OCI-LY1 (cell line): ENCODE data around the gene TRABD2B.

ENCODE experiments used
- H2AFZ ChIP-seq: fragments of 200-600 bp; sonication (generic), shearing (Covaris generic); 2 replicates; pipeline ENCODE4 v1.6.0; 2014; ENCODE audit warnings: antibody characterized with exemption, mild to moderate bottlenecking, low read length
- H3F3A ChIP-seq: fragments of 200-600 bp; sonication (generic), shearing (Covaris generic); 2 replicates; pipeline ENCODE4 v1.6.0; 2014; ENCODE audit warnings: mild to moderate bottlenecking, antibody characterized with exemption, low read length, moderate library complexity; ENCODE audit not compliant: insufficient read depth
- H3K27ac ChIP-seq: fragments of 200-600 bp; sonication (generic); 2 replicates; pipeline ENCODE4 v1.5.1; 2014; ENCODE audit warnings: low read length, mixed run types, mild to moderate bottlenecking, low read depth; ENCODE audit not compliant: poor library complexity, severe bottlenecking
- H3K27me3 ChIP-seq: fragments of 200-600 bp; sonication (generic); 2 replicates; pipeline ENCODE4 v1.6.0; 2014; ENCODE audit warnings: antibody characterized with exemption, mild to moderate bottlenecking, low read length, moderate library complexity; ENCODE audit not compliant: insufficient read depth
- H3K36me3 ChIP-seq: fragments of 200-600 bp; sonication (generic); 2 replicates; pipeline ENCODE4 v1.6.1; 2014; ENCODE audit warnings: mild to moderate bottlenecking, antibody characterized with exemption, low read length, moderate library complexity, mixed read lengths; ENCODE audit not compliant: insufficient read depth
- H3K4me1 ChIP-seq: fragments of 200-600 bp; sonication (generic); 2 replicates; pipeline ENCODE4 v1.5.1; 2014; ENCODE audit warnings: mild to moderate bottlenecking, low read length, moderate library complexity; ENCODE audit not compliant: insufficient read depth, severe bottlenecking
- H3K4me2 ChIP-seq: fragments of 200-600 bp; sonication (generic), shearing (Covaris generic); 2 replicates; pipeline ENCODE4 v1.6.1; 2014; ENCODE audit warnings: low read length
- H3K4me3 ChIP-seq: fragments of 200-600 bp; sonication (generic); 2 replicates; pipeline ENCODE4 v1.5.1; 2014; ENCODE audit warnings: low read length, low read depth, mild to moderate bottlenecking, mixed read lengths; ENCODE audit not compliant: poor library complexity, severe bottlenecking
- H3K79me2 ChIP-seq: fragments of 200-600 bp; shearing (Covaris generic); 2 replicates; pipeline ENCODE4 v1.6.1; 2016; ENCODE audit warnings: mixed run types, low read length, mixed read lengths; ENCODE audit not compliant: insufficient read depth
- H3K9ac ChIP-seq: fragments of 200-600 bp; sonication (generic), shearing (Covaris generic); 2 replicates; pipeline ENCODE4 v1.6.1; 2014; ENCODE audit warnings: mild to moderate bottlenecking, low read length, mixed read lengths
- H3K9me2 ChIP-seq: fragments of 200-600 bp; sonication (generic), shearing (Covaris generic); 2 replicates; pipeline ENCODE4 v1.6.1; 2014; ENCODE audit warnings: low read depth, mild to moderate bottlenecking, low read length, mixed read lengths
- H3K9me3 ChIP-seq: fragments of 200-600 bp; shearing (Covaris generic); 2 replicates; pipeline ENCODE4 v1.6.1; 2014; ENCODE audit warnings: low read length, mixed read lengths
- H4K20me1 ChIP-seq: fragments of 200-600 bp; sonication (generic), shearing (Covaris generic); 2 replicates; pipeline ENCODE4 v1.6.0; 2016; ENCODE audit warnings: mild to moderate bottlenecking, low read length; ENCODE audit not compliant: insufficient read depth
- CTCF ChIP-seq: fragments of 200-600 bp; sonication (generic), shearing (Covaris generic); IDR thresholded peaks from 2 replicates; pipeline ENCODE4 v1.5.1; 2017; ENCODE audit warnings: mild to moderate bottlenecking, antibody characterized with exemption, low read length, moderate library complexity, mixed read lengths
- EZH2 ChIP-seq: fragments of 200-600 bp; sonication (generic), shearing (Covaris generic); IDR thresholded peaks from 2 replicates; pipeline ENCODE4 v1.8.0; 2017; ENCODE audit warnings: borderline replicate concordance, mixed run types, mild to moderate bottlenecking, antibody characterized with exemption, low read length, moderate library complexity, mixed read lengths

TRABD2B gene

GRCh38 chr1:47838562-47839432, 158.4 kb downstream of the TRABD2B start:
- Histone ChIP-seq H3K4me3 (no peak overlapping the region), H3K4me1 (no peaks in the 10 kb centered on the region), H3K9me2 (no peaks in the 10 kb centered on the region), H3K4me2 (no peak overlapping the region), H4K20me1 (no peaks in the 10 kb centered on the region), H3K9me3 (peaks cover 5% of the 10 kb centered on the region; the same call in 1 of the 2 replicates), H3F3A (no peaks in the 10 kb centered on the region), H3K27me3 (no peaks in the 10 kb centered on the region), H3K9ac (no peak overlapping the region), H3K27ac (no peak overlapping the region), H2AFZ (no peak overlapping the region), H3K79me2 (no peaks in the 10 kb centered on the region), H3K36me3 (no peaks in the 10 kb centered on the region)
- TF ChIP-seq EZH2 (no peak), CTCF (no peak)

GRCh38 chr1:47837866-47838561, 159.2 kb downstream of the TRABD2B start:
- H2AFZ ChIP-seq: no peak overlapping the region
- no peak for TF ChIP-seq EZH2
- TF ChIP-seq CTCF: no peak
- no peaks in the 10 kb centered on the region for H4K20me1 ChIP-seq

GRCh38 chr1:47837056-47837830, 159.9 kb downstream of the TRABD2B start:
- Histone ChIP-seq H3K27ac (no peak overlapping the region), H3F3A (no peaks in the 10 kb centered on the region), H4K20me1 (no peaks in the 10 kb centered on the region), H3K9me2 (no peaks in the 10 kb centered on the region), H2AFZ (no peak overlapping the region), H3K9me3 (peaks cover 5% of the 10 kb centered on the region; the same call in 1 of the 2 replicates), H3K36me3 (no peaks in the 10 kb centered on the region), H3K4me2 (no peak overlapping the region), H3K79me2 (no peaks in the 10 kb centered on the region), H3K4me3 (no peak overlapping the region), H3K27me3 (no peaks in the 10 kb centered on the region), H3K4me1 (no peaks in the 10 kb centered on the region), H3K9ac (no peak overlapping the region)
- TF ChIP-seq EZH2: no peak
- no peak for TF ChIP-seq CTCF

More at GRCh38 chr1:47837866-47838561, 159.2 kb downstream of the TRABD2B start:
- no peaks in the 10 kb centered on the region for H3F3A ChIP-seq
- H3K27ac ChIP-seq: no peak overlapping the region
- no peaks in the 10 kb centered on the region for H3K27me3 ChIP-seq
- peaks cover 5% of the 10 kb centered on the region; the same call in 1 of the 2 replicates for H3K9me3 ChIP-seq
- H3K4me1 ChIP-seq: no peaks in the 10 kb centered on the region
- no peaks in the 10 kb centered on the region for H3K79me2 ChIP-seq
- H3K36me3 ChIP-seq: no peaks in the 10 kb centered on the region
- no peak overlapping the region for H3K9ac ChIP-seq
- no peak overlapping the region for H3K4me2 ChIP-seq
- H3K4me3 ChIP-seq: no peak overlapping the region
- no peaks in the 10 kb centered on the region for H3K9me2 ChIP-seq
